IPS DF 6.9 (cell line): ENCODE data around the gene ATP11A.

ENCODE experiments used
- DNase-seq: peaks from one replicate; pipeline ENCODE4 v3.0.0-alpha.2; 2013; ENCODE audit warnings: low read depth, low spot score
- H3K27ac ChIP-seq: one replicate; pipeline ENCODE4 v1.5.1; 2013; ENCODE audit warnings: low read length, control low read depth
- H3K27me3 ChIP-seq: 2 replicates; pipeline ENCODE4 v1.6.1; 2013; ENCODE audit warnings: mild to moderate bottlenecking, low read length; ENCODE audit not compliant: control insufficient read depth, insufficient read depth
- H3K36me3 ChIP-seq: 2 replicates; pipeline ENCODE4 v1.6.1; 2013; ENCODE audit warnings: low read length; ENCODE audit not compliant: control insufficient read depth, insufficient read depth
- H3K4me1 ChIP-seq: 2 replicates; pipeline ENCODE4 v1.6.1; 2013; ENCODE audit warnings: low read length; ENCODE audit not compliant: control insufficient read depth, insufficient read depth
- H3K4me3 ChIP-seq: 2 replicates; pipeline ENCODE4 v1.5.1; 2013; ENCODE audit warnings: mild to moderate bottlenecking, low read length
- H3K9me3 ChIP-seq: 2 replicates; pipeline ENCODE4 v1.6.1; 2013; ENCODE audit warnings: low read length, inconsistent platforms; ENCODE audit not compliant: control insufficient read depth, insufficient read depth
- WGBS: extraction: QIAGEN DNeasy Blood & Tissue Kit; methylation state at CpG from one replicate; pipeline ENCODE4 v1.1.7; 2013; ENCODE audit warnings: mixed read lengths, missing lambda C conversion rate; ENCODE audit not compliant: insufficient read length, insufficient coverage; 5-methylcytosine and 5-hydroxymethylcytosine counted together

ATP11A gene

DNA sequence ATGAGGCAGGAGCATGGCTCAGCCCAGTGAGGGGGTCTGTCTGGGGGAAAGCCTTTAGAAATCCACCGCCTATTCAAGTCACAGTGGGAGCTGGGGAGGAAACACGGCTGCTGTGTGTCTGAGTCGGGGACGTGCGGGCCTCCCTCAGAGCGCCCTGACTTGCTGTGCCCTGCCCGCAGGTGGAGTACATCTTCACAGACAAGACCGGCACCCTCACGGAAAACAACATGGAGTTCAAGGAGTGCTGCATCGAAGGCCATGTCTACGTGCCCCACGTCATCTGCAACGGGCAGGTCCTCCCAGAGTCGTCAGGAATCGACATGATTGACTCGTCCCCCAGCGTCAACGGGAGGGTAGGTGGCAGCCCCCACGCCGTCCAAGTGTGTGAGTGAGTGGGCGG is 141.4 kb downstream of the ATP11A start:
- no CpG with 5 or more reads among the region's 21 CpGs for WGBS

DNA sequence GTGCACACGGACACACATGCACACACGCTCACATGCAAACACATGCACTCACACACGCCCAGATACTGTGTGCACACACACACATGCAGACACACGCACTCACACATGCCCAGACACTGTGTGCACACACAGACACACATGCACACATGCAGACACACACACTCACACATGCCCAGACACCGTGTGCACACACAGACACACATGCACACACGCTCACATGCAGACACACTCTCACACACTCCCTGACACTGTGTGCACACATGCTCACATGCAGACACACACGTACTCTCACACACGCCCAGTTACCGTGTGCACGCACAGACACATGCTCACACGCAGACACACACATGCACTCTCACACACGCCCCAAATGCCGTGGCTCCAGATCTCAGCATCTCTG is 142.0 kb downstream of the ATP11A start:
- Histone ChIP-seq H3K27me3 (no peaks in the 10 kb centered on the region), H3K27ac (no peak overlapping the region), H3K9me3 (no peaks in the 10 kb centered on the region), H3K36me3 (peaks cover 34% of the 10 kb centered on the region), H3K4me3 (no peak overlapping the region), H3K4me1 (no peaks in the 10 kb centered on the region; the same call in 1 of the 2 replicates)
- DNase-seq: no peak
- no CpG with 5 or more reads among the region's 13 CpGs for WGBS

More for the DNA sequence above, 141.4 kb downstream of the ATP11A start:
- H3K9me3 ChIP-seq: no peaks in the 10 kb centered on the region
- no peaks in the 10 kb centered on the region; the same call in 1 of the 2 replicates for H3K4me1 ChIP-seq
- H3K36me3 ChIP-seq: peaks cover 39% of the 10 kb centered on the region
- no peak overlapping the region for H3K4me3 ChIP-seq
- no peak overlapping the region for H3K27ac ChIP-seq
- no peaks in the 10 kb centered on the region for H3K27me3 ChIP-seq
- no peak for DNase-seq

- Histone ChIP-seq H3K9me3 (no peaks in the 10 kb centered on the region), H3K27me3 (no peaks in the 10 kb centered on the region), H3K27ac (no peak overlapping the region), H3K4me3 (no peak overlapping the region), H3K4me1 (no peaks in the 10 kb centered on the region; the same call in 1 of the 2 replicates), H3K36me3 (peaks cover 29% of the 10 kb centered on the region)
- WGBS: no CpG with 5 or more reads among the region's 23 CpGs
- DNase-seq: no peak
Measured at GRCh38 chr13:112832811-112833210, 143.0 kb downstream of the ATP11A start.

GRCh38 chr13:112833551-112834257 is 143.9 kb downstream of the ATP11A start:
- Histone ChIP-seq H3K27me3 (no peaks in the 10 kb centered on the region), H3K4me3 (no peak overlapping the region), H3K36me3 (peaks cover 27% of the 10 kb centered on the region), H3K4me1 (no peaks in the 10 kb centered on the region; the same call in 1 of the 2 replicates), H3K9me3 (no peaks in the 10 kb centered on the region), H3K27ac (no peak overlapping the region)
- no peak for DNase-seq
- no CpG with 5 or more reads among the region's 25 CpGs for WGBS

DNA sequence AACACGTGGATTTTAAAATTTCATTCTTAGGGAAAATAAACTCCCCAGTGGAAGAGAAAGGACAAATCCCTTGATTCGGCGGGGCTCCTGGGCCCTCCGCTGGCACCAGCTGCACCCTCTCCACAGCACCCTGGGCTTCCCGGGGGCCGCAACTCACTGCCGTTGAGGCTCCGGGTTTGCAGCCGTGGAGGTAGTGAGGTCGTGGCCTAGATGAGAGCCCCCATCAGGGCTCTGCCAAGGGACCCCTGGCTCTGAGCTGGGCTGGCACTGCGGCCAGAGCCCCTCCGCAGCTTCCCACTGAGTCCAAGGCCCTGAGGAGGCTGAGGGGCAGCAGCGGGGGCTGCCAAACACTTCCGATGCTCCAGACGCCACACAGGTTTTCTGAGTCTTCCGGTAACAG is 145.5 kb downstream of the ATP11A start:
- whole genome bisulfite sequencing: no CpG with 5 or more reads among the region's 16 CpGs
- no peaks in the 10 kb centered on the region for H3K9me3 ChIP-seq
- no peak overlapping the region for H3K4me3 ChIP-seq
- no peaks in the 10 kb centered on the region for H3K27me3 ChIP-seq
- DNase-seq: no peak
- no peak overlapping the region for H3K27ac ChIP-seq
- no peaks in the 10 kb centered on the region; the same call in 1 of the 2 replicates for H3K4me1 ChIP-seq
- H3K36me3 ChIP-seq: peaks cover 29% of the 10 kb centered on the region

- Histone ChIP-seq H3K4me1 (no peaks in the 10 kb centered on the region; the same call in 1 of the 2 replicates), H3K36me3 (peaks cover 31% of the 10 kb centered on the region), H3K4me3 (no peak overlapping the region), H3K27me3 (no peaks in the 10 kb centered on the region), H3K9me3 (no peaks in the 10 kb centered on the region), H3K27ac (no peak overlapping the region)
- DNase-seq: no peak
- no CpG with 5 or more reads among the region's 10 CpGs for WGBS
Measured at GRCh38 chr13:112835796-112836195, 146.0 kb downstream of the ATP11A start.

GRCh38 chr13:112836940-112837339 is 147.1 kb downstream of the ATP11A start:
- no peak for DNase-seq
- Histone ChIP-seq H3K27me3 (no peaks in the 10 kb centered on the region), H3K27ac (no peak overlapping the region), H3K4me1 (no peaks in the 10 kb centered on the region; the same call in 1 of the 2 replicates), H3K4me3 (no peak overlapping the region), H3K36me3 (peaks cover 21% of the 10 kb centered on the region), H3K9me3 (no peaks in the 10 kb centered on the region)
- WGBS: no CpG with 5 or more reads among the region's 12 CpGs

DNA sequence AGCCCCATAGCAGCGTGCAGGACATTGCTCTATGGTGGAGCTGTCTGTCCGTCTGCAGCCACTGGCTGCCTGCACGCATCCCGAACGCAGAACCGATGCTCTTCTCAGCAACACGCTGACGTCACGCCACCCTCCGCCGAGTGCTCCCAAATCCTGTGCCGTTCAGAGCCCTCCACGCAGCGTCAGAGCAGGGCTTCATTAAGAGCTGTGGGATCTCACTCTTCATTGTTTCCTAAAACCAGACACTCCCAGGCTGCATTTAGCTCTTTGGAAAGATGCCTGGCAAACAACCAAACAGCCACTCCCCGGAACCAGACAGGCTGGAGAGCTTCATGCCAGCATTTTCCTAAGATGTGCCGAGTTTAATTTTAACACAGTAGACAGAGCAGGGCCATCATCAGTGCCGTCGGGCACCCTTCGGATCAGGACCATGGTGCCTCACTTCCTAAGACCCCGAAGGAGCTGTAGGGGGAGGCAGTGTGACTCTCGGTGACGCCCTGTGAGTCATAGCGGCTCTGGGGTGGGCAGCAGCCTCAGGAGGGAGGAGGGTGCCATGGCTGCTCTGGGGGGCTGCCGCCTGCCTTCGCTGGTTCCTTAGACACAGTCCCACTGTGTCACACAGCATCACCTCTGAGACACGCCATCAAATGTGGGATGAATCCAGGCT is 147.7 kb downstream of the ATP11A start:
- H3K27me3 ChIP-seq: no peaks in the 10 kb centered on the region
- no peak for DNase-seq
- no CpG with 5 or more reads among the region's 26 CpGs for WGBS
- no peaks in the 10 kb centered on the region; the same call in 1 of the 2 replicates for H3K4me1 ChIP-seq
- H3K36me3 ChIP-seq: peaks cover 15% of the 10 kb centered on the region
- H3K4me3 ChIP-seq: no peak overlapping the region
- no peak overlapping the region for H3K27ac ChIP-seq
- no peaks in the 10 kb centered on the region for H3K9me3 ChIP-seq

DNA sequence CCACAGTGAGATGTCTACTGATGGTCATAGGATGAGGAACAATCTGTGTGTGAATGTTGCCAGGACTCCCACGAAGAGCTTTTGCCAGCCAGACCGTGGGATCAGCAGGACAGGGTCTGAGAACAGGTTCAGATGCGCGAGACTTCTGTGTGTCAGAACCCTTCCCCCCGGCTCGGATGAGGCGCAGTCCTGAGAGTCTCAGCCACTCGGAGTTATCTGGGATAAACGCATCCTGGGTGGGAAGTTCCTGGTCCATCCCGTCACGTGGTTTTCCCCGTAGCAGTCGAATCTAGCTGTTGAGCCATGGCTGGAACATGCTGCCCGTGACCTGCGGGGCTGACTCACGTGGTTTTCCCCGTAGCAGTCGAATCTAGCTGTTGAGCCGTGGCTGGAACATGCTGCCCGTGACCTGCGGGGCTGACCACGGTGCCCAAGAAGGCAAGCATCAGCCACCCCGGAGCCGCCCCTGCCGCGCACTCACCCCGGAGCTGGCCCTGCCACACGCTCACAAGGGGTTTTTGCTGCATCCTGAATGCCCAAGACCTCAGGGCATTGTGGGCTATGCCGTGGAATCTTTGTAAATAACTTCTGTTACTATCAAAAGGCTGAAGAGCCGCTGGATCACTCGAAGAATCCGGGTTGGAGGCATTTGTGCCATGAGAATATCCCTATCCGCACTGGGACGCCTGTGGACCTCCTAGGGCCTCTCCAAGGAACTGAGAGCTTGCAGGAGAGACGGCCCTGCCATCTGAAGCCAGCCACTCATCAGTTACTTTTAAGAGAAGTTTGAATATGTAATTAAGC is 148.4 kb downstream of the ATP11A start:
- Histone ChIP-seq H3K4me3 (no peak overlapping the region), H3K36me3 (peaks cover 17% of the 10 kb centered on the region), H3K27me3 (no peaks in the 10 kb centered on the region), H3K9me3 (no peaks in the 10 kb centered on the region), H3K4me1 (no peaks in the 10 kb centered on the region; the same call in 1 of the 2 replicates), H3K27ac (no peak overlapping the region)
- WGBS: no CpG with 5 or more reads among the region's 35 CpGs
- DNase-seq: no peak

- peaks cover 18% of the 10 kb centered on the region for H3K36me3 ChIP-seq
- WGBS: no CpG with 5 or more reads among the region's 7 CpGs
Measured at GRCh38 chr13:112838842-112839117, 148.9 kb downstream of the ATP11A start.

More at GRCh38 chr13:112838842-112839117, 148.9 kb downstream of the ATP11A start:
- Histone ChIP-seq H3K4me3 (no peak overlapping the region), H3K27me3 (no peaks in the 10 kb centered on the region), H3K27ac (no peak overlapping the region), H3K9me3 (no peaks in the 10 kb centered on the region), H3K4me1 (no peaks in the 10 kb centered on the region; the same call in 1 of the 2 replicates)
- DNase-seq: no peak
